Parathyroid adenoma (tissue), 2 donors: ENCODE measurements around the gene SPATA32.

Source experiments
- H2AFZ ChIP-seq: fragments of 300-600 bp; sonication (generic); one replicate; pipeline ENCODE4 v1.7.0; 2017; ENCODE audit warnings: antibody characterized with exemption, mild to moderate bottlenecking
- H3K27ac ChIP-seq: fragments of 300-600 bp; sonication (generic); one replicate; pipeline ENCODE4 v1.7.0; 2017
- H3K27me3 ChIP-seq: fragments of 300-600 bp; sonication (generic); one replicate; pipeline ENCODE4 v1.7.0; 2017; ENCODE audit warnings: low read length; ENCODE audit not compliant: control insufficient read depth, insufficient read depth
- H3K36me3 ChIP-seq: fragments of 300-600 bp; sonication (generic); one replicate; pipeline ENCODE4 v1.7.0; 2017; ENCODE audit warnings: low read length; ENCODE audit not compliant: control insufficient read depth, insufficient read depth
- H3K4me1 ChIP-seq: fragments of 300-600 bp; sonication (generic); one replicate; pipeline ENCODE4 v1.7.0; 2017; ENCODE audit warnings: control low read depth
- H3K4me2 ChIP-seq: fragments of 300-600 bp; sonication (generic); one replicate; pipeline ENCODE4 v1.7.0; 2017; ENCODE audit warnings: low read length
- H3K4me3 ChIP-seq: fragments of 300-600 bp; sonication (generic); one replicate; pipeline ENCODE4 v1.7.0; 2017; ENCODE audit warnings: low read depth, low read length
- H3K79me2 ChIP-seq: fragments of 300-600 bp; sonication (generic); one replicate; pipeline ENCODE4 v1.7.0; 2017; ENCODE audit warnings: control low read depth
- H3K9ac ChIP-seq: fragments of 300-600 bp; sonication (generic); one replicate; pipeline ENCODE4 v1.7.0; 2017; ENCODE audit warnings: mild to moderate bottlenecking
- H3K9me3 ChIP-seq: fragments of 300-600 bp; sonication (generic); one replicate; pipeline ENCODE4 v1.7.0; 2017; ENCODE audit warnings: low read length; ENCODE audit not compliant: control insufficient read depth
- CTCF ChIP-seq: fragments of 300-600 bp; sonication (generic); IDR thresholded peaks from one replicate; pipeline ENCODE4 v1.7.0; 2017; ENCODE audit warnings: antibody characterized with exemption, mild to moderate bottlenecking
- donor health status: primary hyperparathyroidism.

Gene SPATA32

DNA sequence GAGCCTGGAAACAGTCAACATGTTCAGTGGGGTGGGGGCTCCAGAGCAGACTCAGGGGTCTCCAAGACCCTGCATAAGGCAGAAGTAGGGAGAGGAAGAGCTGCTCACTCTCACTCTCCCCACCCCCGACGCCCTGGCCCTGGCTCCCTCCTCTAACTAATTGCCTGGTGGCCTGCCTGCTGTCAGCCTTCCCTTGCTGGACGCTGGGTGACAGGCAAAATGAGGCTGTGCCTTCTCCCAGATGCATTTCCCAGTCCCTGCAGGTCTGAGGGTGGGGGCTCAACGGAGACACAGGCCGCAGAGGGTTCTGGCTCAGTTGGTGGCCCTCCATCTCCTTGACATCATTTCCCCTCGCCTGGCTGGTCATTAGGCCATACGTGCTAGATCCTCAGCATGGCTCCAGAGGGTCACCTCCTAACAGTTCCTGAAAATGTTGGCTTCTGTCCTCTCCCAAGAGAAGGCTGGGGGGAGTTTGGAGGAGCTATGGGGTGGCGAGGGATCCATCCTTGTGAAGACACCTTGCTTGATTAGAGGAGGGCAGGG, 38.8 kb downstream of the SPATA32 start:
- no peaks in the 10 kb centered on the region for H3K79me2 ChIP-seq
- peak overlapping the region; percentile 25 for H3K4me3 ChIP-seq
- no peak for TF ChIP-seq CTCF
- H3K9ac ChIP-seq = no peak overlapping the region
- H3K27me3 ChIP-seq = no peaks in the 10 kb centered on the region
- H3K4me1 ChIP-seq = peaks cover 3% of the 10 kb centered on the region
- no peak overlapping the region for H2AFZ ChIP-seq
- H3K27ac ChIP-seq = no peak overlapping the region
- no peaks in the 10 kb centered on the region for H3K36me3 ChIP-seq
- H3K4me2 ChIP-seq = peak overlapping the region; percentile 19
- no peaks in the 10 kb centered on the region for H3K9me3 ChIP-seq

GRCh38 chr17:45222289-45222995, 39.5 kb downstream of the SPATA32 start:
- H3K9ac ChIP-seq = no peak overlapping the region
- peak overlapping the region; percentile 25 for H3K4me3 ChIP-seq
- no peak for TF ChIP-seq CTCF

DNA sequence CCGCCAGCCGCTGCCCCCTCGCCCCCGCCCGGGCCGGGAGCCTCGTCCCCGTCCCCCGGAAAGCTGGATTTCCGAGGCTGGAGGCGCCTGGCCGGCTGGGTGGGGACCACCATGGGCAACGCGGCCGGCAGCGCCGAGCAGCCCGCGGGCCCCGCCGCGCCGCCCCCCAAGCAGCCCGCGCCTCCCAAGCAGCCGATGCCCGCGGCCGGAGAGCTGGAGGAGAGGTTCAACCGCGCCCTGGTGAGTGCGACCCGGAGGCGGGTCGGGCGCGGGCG, 39.9 kb downstream of the SPATA32 start:
- no peak for TF ChIP-seq CTCF
- Histone ChIP-seq H3K4me2 (peak overlapping the region; percentile 19), H3K79me2 (no peaks in the 10 kb centered on the region), H3K9ac (no peak overlapping the region), H3K36me3 (no peaks in the 10 kb centered on the region), H3K27me3 (no peaks in the 10 kb centered on the region), H3K27ac (no peak overlapping the region), H3K4me3 (no peak overlapping the region), H3K4me1 (peaks cover 3% of the 10 kb centered on the region), H3K9me3 (no peaks in the 10 kb centered on the region), H2AFZ (no peak overlapping the region)

More at GRCh38 chr17:45222289-45222995, 39.5 kb downstream of the SPATA32 start:
- H3K4me1 ChIP-seq = peaks cover 3% of the 10 kb centered on the region
- peak overlapping the region; percentile 19 for H3K4me2 ChIP-seq
- H3K27me3 ChIP-seq = no peaks in the 10 kb centered on the region
- H3K79me2 ChIP-seq = no peaks in the 10 kb centered on the region
- H2AFZ ChIP-seq = peak overlapping the region; percentile 38
- no peaks in the 10 kb centered on the region for H3K36me3 ChIP-seq
- H3K27ac ChIP-seq = no peak overlapping the region
- H3K9me3 ChIP-seq = no peaks in the 10 kb centered on the region

GRCh38 chr17:45221081-45222013, 40.5 kb downstream of the SPATA32 start, which contains the start of gene FMNL1:
FMNL1 (plus strand) TSS chr17:45221885; CDS start chr17:45222125, 240 bp downstream.
- TF ChIP-seq CTCF = no peak
- Histone ChIP-seq H3K9ac (no peak within 1 kb of the TSS), H3K36me3 (no peaks in the 10 kb centered on the region), H3K4me3 (peak within 1 kb of the TSS; percentile 47), H3K27ac (no peak within 1 kb of the TSS), H3K9me3 (no peaks in the 10 kb centered on the region), H3K4me1 (peaks cover 3% of the 10 kb centered on the region), H3K27me3 (no peaks in the 10 kb centered on the region), H3K79me2 (no peaks in the 10 kb centered on the region), H3K4me2 (peak within 1 kb of the TSS; percentile 92), H2AFZ (peak within 1 kb of the TSS; percentile 65)
